ENCODE data around the gene CENPO.

CENPO gene

DNA sequence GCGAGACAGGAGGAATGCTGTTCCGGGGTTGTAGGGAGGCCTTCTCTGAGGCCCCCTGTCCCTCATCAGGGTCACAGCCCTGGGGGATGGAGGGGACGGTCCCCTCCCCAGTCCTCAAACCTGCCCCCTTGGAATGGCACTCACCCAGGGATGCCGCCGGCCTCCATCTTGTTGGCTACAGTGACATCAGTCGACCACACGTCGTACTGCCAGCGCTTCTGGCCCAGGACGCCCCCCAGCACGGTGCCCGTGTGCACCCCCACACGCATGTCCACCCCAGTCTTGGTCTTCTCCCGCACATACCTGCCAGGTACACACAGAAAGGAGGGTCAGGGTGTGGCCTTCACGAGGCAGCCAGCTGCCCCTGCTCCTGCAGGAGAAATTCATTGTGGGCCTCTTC, 46.5 kb downstream of the CENPO start:
- no peak for DNase-seq

- no peak for DNase-seq
Observed at GRCh38 chr2:24840164-24840869, 47.1 kb downstream of the CENPO start.

DNA sequence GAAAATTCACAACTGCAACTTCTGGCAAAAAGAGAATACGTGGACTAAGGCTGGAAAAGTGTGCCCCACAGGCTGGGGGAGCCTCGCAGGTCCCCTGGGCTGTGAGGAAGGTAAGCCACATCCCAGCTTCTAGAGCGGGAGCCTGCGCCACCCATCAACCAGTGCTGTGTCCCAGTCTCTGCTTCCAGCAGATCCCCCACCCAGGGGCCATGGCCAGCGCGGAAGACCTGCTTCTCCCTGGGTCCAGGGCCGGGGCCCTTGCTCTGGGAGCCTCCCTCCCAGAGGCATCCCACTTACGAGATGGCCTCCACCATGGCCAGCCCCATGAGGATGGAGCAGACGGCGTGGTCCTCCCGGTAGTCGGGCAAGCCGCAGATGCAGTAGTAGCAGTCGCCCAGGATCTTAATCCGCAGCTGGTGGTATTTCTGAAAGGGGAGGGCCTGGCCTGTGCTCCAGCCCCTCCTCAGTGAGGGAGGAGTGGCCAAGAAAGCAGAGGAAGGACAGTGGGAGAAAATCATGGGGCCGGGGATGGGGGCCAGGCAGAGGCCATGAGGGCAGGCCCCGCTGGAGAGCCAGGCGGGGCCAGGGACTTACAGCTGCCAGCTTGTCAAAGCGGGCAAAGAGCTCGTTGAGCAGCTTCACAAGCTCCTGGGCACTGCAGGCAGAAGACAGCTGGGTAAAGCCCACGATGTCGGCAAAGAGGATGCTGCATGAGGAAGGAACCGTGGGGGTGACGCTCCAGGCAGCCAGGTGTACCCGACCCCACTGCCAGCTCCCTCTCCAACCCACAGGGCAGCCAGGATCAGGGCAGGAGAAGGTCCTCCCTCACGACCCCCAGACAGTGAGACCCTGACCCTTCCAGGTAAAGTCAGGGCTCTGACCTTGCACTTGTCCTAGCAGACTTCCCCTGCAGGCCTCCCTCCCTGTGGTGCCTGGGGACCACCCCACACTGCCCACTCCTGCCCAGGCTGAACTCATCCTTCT, 48.0 kb downstream of the CENPO start:
- no peak for DNase-seq

DNA sequence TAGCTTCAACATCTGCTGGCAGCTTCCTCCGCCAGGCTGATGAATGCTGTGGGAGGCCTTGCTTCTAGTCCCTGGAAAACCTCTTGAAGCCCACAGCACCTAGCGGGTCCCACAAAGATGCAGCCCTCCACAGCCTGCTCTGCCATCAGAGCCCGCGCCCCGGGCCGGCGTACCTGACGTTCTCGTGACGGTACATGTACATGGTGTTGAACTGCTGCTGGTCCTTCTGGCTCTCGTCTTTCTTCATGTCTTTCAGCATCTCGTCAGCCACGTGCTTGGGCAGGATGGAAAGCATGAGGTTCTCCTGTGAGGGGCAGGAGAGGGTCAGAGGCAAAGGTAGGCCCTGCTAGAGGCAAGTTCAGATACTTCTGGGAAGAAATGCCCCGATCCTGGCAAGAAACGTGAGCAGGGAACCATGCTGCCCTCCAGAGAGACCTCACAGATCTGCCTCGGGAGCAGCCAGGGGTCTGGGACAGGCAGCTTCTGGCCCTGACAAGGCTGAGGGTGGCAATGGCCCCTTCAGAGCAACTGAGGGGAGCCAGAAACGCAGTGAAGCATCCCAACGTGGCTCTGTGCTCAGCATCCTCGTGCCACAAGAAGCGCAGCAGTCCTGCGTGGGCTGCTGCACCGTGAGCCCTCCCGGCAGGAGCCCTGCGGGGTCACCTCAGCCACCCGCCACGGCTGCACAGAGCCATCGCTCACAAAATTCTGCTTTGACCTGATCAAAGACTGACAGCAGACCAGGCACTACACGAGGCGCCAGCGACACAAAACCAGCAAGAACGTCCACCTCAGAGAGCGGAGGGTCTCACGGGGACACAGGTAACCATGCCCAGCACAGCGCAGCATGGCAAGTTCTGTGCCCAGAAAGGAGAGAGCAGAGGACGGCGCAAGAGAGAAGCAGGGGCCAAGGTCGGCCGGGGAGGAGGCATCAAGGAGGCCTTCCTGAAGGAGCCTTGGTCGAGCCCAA, 49.1 kb downstream of the CENPO start:
- no peak for DNase-seq

GRCh38 chr2:24843330-24843860, 50.2 kb downstream of the CENPO start:
- no peak for DNase-seq

- no peak for DNase-seq
Observed at GRCh38 chr2:24844023-24844685, 50.9 kb downstream of the CENPO start.

DNA sequence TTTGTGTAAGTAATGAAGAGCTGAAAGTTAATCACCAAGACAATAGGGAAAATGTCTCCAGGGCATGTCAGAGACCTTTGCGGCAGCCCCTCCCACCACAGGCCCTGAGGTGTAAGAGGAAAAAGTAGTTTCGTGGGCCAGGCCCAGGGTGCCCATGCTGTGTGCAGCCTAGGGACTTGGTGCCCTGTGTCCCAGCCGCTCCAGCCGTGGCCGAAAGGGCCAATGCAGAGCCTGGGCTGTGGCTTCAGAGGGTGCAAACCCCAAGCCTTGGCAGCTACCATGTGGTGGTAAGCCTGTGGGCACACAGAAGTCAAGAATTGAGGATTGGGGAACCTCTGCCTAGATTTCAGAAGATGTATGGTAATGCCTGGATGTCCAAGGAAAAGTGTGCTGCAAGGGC, 52.5 kb downstream of the CENPO start:
- DNase-seq = no peak

GRCh38 chr2:24850944-24851343, 57.7 kb downstream of the CENPO start:
- no peak for DNase-seq

DNA sequence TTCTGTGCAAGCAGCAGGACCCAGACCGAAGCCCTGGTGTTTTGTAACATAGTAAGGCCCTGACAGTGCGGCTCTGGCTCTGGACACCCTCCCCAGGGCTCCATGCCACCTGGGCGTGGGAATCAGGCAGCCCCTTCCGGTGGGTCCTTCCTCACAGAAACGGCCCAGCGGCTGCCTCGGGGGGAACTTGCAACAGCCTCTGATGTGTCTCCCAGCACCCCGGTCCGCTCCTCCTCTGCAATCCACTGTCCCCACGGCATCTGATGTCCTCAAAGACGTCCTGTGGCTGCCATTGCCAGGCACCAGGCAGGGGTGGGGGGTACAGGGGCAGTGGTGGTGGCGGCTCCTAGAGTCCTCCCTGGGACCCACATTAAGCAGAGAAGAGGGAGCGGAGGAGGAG, 58.8 kb downstream of the CENPO start:
- no peak for DNase-seq

DNA sequence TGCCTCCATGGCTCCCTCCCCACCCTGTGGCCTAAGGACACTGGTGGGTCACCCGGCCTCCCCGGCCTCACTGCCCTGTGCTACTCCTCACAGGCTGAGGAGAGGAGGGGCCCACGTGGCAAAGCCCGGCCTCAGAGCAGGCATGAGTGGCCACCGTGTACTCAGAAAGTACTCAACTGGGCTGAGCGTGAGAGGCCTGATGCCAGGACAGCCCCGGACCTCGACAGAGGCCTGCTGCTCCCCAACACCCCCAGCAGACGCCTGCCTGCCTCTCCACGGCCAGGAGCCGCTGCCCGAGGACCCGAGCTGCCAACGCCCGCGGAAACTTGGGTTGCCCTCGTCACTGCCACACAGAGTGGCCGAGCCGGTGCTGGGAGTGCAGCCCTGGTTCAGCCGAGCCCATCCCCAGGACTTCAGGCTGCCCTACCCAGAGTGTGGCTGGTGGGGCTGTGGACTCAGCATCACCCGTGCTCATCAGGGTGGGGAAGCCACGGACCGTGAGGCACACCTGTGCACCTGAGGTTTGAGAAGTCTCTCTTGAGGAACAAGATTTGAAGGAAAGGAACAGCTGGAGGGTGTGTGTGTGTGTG, 59.3 kb downstream of the CENPO start:
- DNase-seq = no peak

- no peak for DNase-seq
Observed at GRCh38 chr2:24853046-24853445, 59.8 kb downstream of the CENPO start.

GRCh38 chr2:24853996-24854395, 60.8 kb downstream of the CENPO start:
- no peak for DNase-seq

DNA sequence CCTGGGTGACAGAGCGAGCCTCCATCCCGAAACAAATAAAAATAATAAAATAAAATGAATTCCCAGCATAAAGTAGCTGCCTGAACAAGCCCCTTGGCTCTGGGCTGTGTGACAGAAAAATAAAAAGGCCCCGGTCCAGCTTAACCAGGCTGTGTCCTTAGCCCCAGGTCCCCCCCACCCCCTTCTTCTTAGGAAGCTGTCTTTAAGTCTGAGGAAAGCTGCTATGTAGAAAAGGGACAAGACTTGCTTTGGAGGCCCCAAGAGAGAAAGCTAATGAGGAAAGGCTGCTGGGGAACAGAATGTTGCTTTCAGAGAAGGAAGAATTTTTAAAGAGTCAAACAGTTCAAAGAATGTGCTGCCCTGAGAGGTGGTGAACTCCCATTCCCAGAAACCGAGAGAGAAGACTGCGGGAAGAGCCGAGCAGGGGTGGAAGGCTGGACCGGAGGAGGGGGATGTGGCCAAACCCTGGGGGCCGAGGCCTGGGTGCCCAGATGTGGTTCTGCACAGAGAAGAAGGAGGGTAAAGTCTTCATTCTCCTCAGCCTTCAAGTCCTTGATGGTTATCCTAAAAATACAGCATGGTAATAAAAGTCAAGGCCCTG, 61.9 kb downstream of the CENPO start:
- no peak for DNase-seq

GRCh38 chr2:24855726-24856125, 62.5 kb downstream of the CENPO start:
- DNase-seq = no peak

GRCh38 chr2:24856791-24857211, 63.6 kb downstream of the CENPO start:
- no peak for DNase-seq

DNA sequence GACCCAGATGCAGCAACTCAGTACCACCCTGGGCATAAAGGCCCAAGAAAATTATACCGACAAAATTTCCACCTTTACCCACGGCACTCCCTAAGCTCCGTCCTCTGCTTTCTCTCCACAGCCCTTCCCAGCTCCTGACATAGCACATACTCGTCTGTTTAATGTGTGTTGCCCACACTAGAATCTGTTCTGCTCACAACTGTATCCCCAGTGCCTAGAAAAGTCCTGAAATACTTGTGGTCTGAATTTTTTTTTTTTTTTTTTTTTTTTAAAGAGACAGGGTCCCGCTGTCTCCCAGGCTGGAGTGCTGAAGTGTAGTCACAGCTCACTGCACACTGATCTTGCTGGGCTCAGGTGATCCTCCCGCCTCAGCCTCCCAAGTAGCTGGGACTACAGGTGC, 64.5 kb downstream of the CENPO start:
- DNase-seq = no peak

- DNase-seq = no peak
Observed at GRCh38 chr2:24858996-24859395, 65.8 kb downstream of the CENPO start.

DNA sequence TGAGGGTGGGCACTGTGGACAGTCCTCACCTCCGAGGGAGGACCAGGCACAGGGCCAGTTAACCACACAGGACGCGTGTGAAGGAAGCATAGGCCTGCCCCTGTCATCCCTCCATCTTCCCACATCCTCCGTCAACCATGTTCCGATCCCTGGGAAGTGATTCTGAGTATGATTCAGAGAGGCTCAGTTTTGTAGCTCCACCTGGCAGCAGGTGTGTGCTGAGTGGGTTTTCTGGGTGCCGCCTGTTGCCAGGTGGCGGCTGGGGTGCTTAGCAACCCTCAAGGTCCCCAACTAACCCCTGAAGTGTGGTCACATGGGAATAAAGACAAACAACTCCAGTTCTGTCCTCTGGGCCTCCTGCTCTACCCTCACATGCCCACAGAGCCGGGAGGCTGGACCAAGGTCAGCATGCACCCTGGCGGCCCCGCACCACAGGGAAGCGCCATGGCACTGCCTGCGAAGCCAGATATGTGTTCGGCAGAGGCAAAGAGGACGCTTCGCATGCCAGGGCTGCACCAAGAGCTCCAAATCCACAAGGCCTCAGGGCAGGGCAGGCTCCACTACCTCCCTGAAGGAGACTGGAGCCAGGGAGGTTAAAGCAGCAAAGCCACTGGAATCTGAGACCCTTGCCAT, 66.9 kb downstream of the CENPO start:
- DNase-seq = no peak

- DNase-seq = no peak
Observed at GRCh38 chr2:24860631-24861030, 67.4 kb downstream of the CENPO start.

- no peak for DNase-seq
Observed at GRCh38 chr2:24861500-24861899, 68.3 kb downstream of the CENPO start.

- DNase-seq = no peak
Observed at GRCh38 chr2:24863641-24864040, 70.4 kb downstream of the CENPO start.
